AG04449 (cell line): ENCODE data around the gene TMEM123.

ENCODE experiments used
- CTCF ChIA-PET: fragments of 350-600 bp; formaldehyde crosslinking; extraction: SDS; loops from one replicate; lab custom pipeline; 2021; ENCODE audit warnings: antibody characterized with exemption; lab: Yijun Ruan, JAX
- POLR2A ChIA-PET: fragments of 400-600, 350-600 bp; formaldehyde crosslinking; extraction: SDS; loops from one replicate; lab custom pipeline; 2020; ENCODE audit warnings: antibody characterized with exemption, inconsistent platforms; lab: Yijun Ruan, JAX
- DNase-seq: peaks from one replicate; pipeline ENCODE4 v3.0.0-alpha.2; 2010; ENCODE audit warnings: low read depth, low spot score
- H3K4me3 ChIP-seq: 2 replicates; pipeline ENCODE4 v1.5.1; 2011; ENCODE audit warnings: low read depth, mild to moderate bottlenecking, control low read depth, low read length
- CTCF ChIP-seq: IDR thresholded peaks from one replicate; pipeline ENCODE4 v1.5.1; 2011; ENCODE audit warnings: mild to moderate bottlenecking, moderate library complexity, low read length, control low read depth, inconsistent platforms; ENCODE audit not compliant: insufficient read depth; ENCODE audit errors: missing control alignments

TMEM123 gene

GRCh38 chr11:102428696-102429095 is 23.9 kb downstream of the TMEM123 start:
- no peak overlapping the region for H3K4me3 ChIP-seq
- ChIA-PET CTCF (no interaction called here), POLR2A (no interaction called here)
- no peak for DNase-seq
- TF ChIP-seq CTCF: no peak

- no peak for TF ChIP-seq CTCF
- ChIA-PET POLR2A (no interaction called here), CTCF (interaction anchor here (1.2 to 2.9 kb wide), 2 partner anchors 36 to 85 kb away, joined by 3 to 13 read pairs; no protein-coding TSS in a partner anchor)
- H3K4me3 ChIP-seq: no peak overlapping the region
- no peak for DNase-seq
Measured at GRCh38 chr11:102427068-102427467, 25.5 kb downstream of the TMEM123 start.

GRCh38 chr11:102426570-102426969 is 26.0 kb downstream of the TMEM123 start:
- TF ChIP-seq CTCF: no peak
- H3K4me3 ChIP-seq: no peak overlapping the region
- ChIA-PET POLR2A (no interaction called here), CTCF (interaction anchor here (0.6 to 2.9 kb wide), 4 partner anchors 15 to 85 kb away, joined by 3 to 13 read pairs (median 3); no protein-coding TSS in a partner anchor)
- no peak for DNase-seq

- DNase-seq: no peak
- CTCF ChIA-PET: interaction anchor here (0.6 to 2.9 kb wide), 4 partner anchors 14 to 84 kb away, joined by 3 to 13 read pairs (median 3); no protein-coding TSS in a partner anchor
- H3K4me3 ChIP-seq: no peak overlapping the region
- TF ChIP-seq CTCF: no peak
- POLR2A ChIA-PET: interaction anchor here (0.6 kb wide), 1 partner anchor 15 kb away, joined by 4 read pairs; no protein-coding TSS in a partner anchor
Measured at GRCh38 chr11:102426000-102426399, 26.6 kb downstream of the TMEM123 start.

- CTCF ChIA-PET: interaction anchor here (2.3 kb wide), 1 partner anchor 33 kb away, joined by 10 read pairs; no protein-coding TSS in a partner anchor
- POLR2A ChIA-PET: no interaction called here
- H3K4me3 ChIP-seq: no peak overlapping the region
- no peak for DNase-seq
- no peak for TF ChIP-seq CTCF
Measured at GRCh38 chr11:102423936-102424335, 28.6 kb downstream of the TMEM123 start.

- H3K4me3 ChIP-seq: no peak overlapping the region
- no peak for DNase-seq
- POLR2A ChIA-PET: no interaction called here
- CTCF ChIA-PET: interaction anchor here (2.3 kb wide), 1 partner anchor 32 kb away, joined by 10 read pairs; no protein-coding TSS in a partner anchor
- no peak for TF ChIP-seq CTCF
Measured at GRCh38 chr11:102422817-102423712, 29.5 kb downstream of the TMEM123 start.
